Adipose tissue (tissue), 3 donors: Measurements from ENCODE around the gene SH3D19. TPM values are rescaled to one million over a fixed set of nuclear protein-coding genes. Genes with fewer than 3 reads are reported as not detected.
"Not testable (repeated sequence)": the region's sequence is repeated elsewhere in the genome, so short reads cannot be mapped to it uniquely, and the experiment has no call there.

Source experiments
- H3K27ac ChIP-seq: one replicate; pipeline ENCODE4 v1.5.1; 2013; ENCODE audit warnings: low read depth, low read length
- WGBS, 3 donors: extraction: QIAGEN DNeasy Blood & Tissue Kit; methylation state at CpG; one replicate each; pipeline ENCODE4 v1.1.7; 2013; 5-methylcytosine and 5-hydroxymethylcytosine counted together
- polyA plus RNA-seq, 3 donors: library from polyadenylated mRNA; stranded (reverse); fragments of 200-250 nt; gene quantifications; one replicate each; pipeline ENCODE4 v1.2.3, GENCODE V29; 2013
- donor health status: healthy with polysubstance abuse.
- donor health status: Bipolar disorder and iron deficiency.
- donor health status: healthy.

The SH3D19 gene
- polyA plus RNA-seq, 3 donors: 9.0 to 163 (median 49.0) TPM

DNA sequence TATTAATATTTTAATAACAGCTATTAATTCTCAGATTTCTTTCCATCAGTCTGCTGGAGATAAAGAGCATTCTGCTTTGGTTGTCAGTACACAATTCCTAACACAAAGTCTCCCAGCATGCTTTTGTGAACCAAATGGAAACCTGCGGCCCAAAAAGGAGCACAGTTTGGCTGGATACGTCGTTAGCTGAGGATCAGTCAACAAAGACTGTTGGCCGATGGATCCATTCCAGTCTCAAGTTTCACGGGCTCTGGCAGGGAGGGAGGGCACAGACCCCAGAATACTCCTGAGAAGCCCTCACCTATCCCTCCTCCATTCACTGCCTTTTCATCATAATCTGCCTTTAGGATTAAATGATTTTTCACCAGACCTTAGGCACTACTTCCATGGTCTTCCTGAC, 74.7 kb downstream of the SH3D19 start:
- WGBS, 3 donors: 77 to 89% (median 82%) methylated on average over 5 of the region's 5 CpGs

DNA sequence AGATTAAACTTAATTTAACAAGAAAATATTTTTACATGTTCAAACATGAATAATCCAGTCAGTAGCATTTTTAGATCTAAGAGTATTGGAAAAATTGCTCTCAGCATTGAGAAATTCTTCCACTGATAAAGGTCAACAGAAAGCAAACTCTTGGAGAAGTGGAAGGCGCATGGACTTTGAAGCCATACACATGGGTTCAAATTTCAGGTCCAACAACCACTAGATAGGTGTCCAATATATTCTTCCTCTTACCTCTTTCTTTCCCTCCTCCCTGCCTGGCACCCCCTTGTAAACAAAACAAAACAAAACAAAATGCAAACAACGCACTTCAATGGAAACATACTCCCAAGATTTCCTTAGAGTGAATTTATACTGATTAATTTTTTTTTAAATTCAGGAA, 76.9 kb downstream of the SH3D19 start:
- no peak overlapping the region for H3K27ac ChIP-seq
- WGBS, 3 donors: 61 to 99% (median 91%) methylated on average over 2 of the region's 2 CpGs

More for the DNA sequence above, 74.7 kb downstream of the SH3D19 start:
- H3K27ac ChIP-seq: no peak overlapping the region

DNA sequence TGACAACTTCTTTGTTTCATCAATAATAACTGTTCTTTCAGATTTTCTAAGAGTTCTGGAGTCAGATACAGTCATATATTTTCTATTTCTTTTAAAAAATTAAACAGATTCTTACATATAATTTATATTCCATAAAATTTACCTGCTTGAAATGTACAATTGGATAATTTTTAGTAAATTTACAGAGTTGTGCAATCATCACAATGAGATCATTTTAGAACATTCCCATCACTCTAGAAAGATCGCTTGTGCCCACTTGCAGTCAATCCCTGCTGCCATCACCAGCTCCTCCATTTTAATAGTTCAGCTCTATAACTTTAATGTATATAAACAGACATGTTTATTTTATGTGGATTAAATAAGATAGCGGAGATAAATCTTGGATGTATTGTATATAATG, 78.0 kb downstream of the SH3D19 start:
- H3K27ac ChIP-seq: no peak overlapping the region
- 94 to 97% (median 96%) methylated on average over 2 of the region's 2 CpGs for WGBS, 3 donors

DNA sequence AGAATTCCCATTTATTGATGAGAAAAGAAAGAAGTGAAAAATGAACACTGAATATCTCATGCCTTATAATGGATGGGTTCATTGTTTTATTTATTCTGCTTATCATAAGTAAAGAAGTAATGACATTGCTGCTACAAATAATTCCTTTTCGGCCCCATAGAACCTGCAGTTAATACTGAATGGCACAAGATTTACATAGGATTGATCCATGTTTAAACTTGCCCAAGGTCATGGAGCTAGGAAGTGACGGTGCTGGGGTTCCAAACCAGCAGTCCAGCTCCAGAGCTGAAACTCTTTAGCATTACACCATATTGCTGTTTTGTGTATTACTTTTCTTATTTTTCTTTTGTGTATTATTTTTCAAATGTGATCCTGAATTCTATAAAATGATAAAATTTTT, 78.7 kb downstream of the SH3D19 start:
- 37 to 94% (median 89%) methylated on average over 2 of the region's 2 CpGs for WGBS, 3 donors
- no peak overlapping the region for H3K27ac ChIP-seq

DNA sequence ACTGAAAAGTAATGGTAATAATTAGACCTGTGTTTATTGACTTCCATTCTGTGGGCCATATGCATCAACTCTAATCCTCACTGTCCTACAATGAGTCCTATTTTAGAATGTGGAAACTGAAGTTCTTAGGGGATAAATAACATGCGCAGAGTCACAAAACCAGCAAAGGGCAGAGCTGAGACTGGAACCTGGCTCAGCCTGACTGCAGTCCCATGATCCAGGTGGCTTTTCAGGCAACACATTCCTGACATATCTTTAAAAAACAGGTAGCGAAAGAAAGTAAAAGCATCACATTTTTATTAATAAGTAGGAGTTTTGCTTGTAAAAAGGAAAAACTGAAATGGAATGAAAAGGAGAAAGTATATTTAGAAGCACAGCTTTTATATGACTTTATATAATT, 83.1 kb downstream of the SH3D19 start:
- no peak overlapping the region for H3K27ac ChIP-seq
- 91 to 98% (median 96%) methylated on average over 2 of the region's 2 CpGs for WGBS, 3 donors

DNA sequence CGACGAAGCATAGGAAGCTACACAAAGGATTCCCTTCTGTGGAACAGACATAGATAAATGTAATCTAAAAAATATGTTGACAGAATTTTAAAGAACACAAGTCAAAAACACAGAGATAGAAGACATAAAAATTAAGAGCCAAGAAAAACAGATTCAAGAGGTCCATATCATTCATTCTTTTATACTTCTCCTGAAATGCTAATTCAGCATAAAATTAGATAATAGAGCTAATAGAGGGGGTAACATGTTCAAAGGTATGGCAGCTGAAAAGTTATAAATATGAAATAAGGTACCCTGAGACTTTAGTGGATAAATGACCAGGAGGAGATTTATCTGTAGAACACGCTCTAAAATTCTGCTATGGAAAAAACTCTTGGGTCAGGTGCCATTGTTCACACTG, 85.8 kb downstream of the SH3D19 start:
- H3K27ac ChIP-seq: no peak overlapping the region
- WGBS, 3 donors: 94 to 96% (median 96%) methylated on average over 3 of the region's 3 CpGs

DNA sequence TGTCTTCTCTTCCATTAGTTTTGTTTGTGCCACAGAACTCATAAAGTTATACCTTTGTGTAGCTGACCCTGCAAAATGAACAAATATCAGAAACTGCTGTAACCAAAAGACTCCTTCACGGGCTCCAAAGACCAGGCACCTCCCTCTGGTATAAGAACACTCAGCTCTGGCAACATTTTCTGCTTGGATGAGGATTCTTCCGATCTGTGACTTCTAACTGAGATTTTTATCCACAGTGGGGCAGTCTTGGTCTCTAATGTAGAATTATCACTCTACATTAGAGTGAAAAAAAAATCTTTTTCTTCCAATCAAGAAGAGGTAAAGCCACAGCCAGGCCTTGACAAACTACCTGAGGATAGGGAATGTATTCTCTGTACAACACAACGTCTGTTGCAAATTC, 86.9 kb downstream of the SH3D19 start:
- no peak overlapping the region for H3K27ac ChIP-seq
- WGBS, 3 donors: 34 to 66% (median 37%) methylated on average over 3 of the region's 3 CpGs

DNA sequence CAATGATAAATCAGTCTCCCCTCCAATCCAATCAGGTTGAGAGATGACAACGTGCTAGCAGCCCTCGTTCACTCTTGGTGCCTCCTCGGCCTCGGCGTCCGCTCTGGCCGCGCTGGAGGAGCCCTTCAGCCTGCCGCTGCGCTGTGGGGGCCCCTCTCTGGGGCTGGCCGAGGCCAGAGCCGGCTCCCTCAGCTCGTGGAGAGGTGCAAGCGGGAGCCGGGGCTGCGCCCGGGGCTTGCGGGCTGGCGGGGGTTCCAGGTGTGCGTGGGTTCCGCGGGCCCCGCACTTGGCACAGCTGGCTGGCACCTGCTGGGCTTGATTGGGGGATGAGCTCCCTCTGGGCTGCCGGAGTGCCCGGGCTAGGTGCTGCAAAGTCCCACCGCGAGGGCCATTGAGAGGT, 89.4 kb downstream of the SH3D19 start:
- WGBS, 3 donors: 98% methylated on average over 27 of the region's 27 CpGs
- H3K27ac ChIP-seq: no peak overlapping the region

DNA sequence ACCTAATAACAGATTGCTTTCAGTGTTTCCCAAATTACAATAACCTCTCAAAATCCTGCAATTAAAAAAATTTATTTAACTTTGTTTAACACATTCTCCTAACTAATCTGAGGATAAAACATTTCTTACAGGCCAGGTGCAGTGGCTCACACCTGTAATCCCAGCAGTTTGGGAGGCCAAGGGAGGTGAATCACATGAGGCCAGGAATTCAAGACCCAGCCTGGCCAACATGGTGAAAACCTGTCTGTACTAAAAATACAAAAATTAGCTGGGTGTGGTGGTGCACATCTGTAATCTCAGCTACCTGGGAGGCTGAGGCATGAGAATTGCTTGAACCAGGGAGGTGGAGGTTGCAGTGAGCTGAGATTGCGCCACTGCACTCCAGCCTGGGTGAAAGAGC, 90.0 kb downstream of the SH3D19 start:
- WGBS, 3 donors: 95 to 100% (median 100%) methylated on average over 1 of the region's 1 CpG

DNA sequence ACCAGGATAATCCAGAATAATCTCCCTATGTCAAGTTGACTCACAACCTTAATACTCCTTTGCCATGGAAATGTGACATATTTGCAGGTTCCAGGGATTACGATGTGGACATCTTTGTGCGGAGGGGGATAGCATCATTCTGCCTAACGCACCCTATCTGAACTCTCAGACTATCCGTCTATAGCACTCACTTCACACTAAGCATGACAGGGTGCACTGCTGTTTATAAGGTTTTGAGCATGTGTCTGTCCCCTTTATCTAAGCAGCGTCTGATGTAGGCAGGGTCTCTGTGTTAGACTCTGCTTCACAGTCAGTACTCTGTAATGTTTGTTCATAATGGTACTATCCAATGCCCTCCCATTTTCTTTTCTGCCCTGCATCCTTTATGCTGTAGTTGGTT, 91.8 kb downstream of the SH3D19 start:
- WGBS, 3 donors: 92 to 98% (median 95%) methylated on average over 5 of the region's 5 CpGs

More for the DNA sequence above, 90.0 kb downstream of the SH3D19 start:
- not testable (repeated sequence) for H3K27ac ChIP-seq

DNA sequence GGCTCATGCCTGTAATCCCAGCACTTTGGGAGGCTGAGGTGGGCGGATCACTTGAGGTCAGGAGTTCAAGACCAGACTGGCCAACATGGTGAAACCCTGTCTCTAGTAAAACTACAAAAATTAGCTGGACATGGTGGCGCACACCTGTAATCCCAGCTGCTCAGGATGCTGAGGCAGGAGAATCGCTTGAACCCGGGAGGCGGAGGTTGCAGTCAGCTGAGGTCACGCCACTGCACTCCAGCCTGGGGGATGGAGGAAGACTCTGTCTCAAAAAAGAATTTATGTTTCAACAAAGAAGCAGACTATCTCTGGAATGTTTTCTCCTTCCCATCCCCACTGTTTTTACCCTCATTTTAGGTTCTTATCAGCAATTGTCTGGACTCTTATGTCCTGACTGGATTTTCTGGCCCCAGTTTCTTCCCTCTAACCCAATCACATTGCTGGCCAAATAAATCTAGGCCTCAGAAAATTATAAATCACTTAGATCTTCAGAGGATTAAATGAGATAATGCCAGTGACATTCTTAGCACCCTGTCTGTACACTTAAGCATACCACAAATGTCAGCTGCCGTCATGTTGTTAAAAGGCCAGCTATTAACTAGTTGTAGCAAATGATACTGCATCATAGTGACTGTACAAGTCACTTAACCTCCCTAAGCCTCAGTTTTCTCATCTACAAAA, 93.3 kb downstream of the SH3D19 start:
- no peak overlapping the region for H3K27ac ChIP-seq
- WGBS, 3 donors: 77 to 90% (median 80%) methylated on average over 7 of the region's 7 CpGs

More for the DNA sequence above, 91.8 kb downstream of the SH3D19 start:
- H3K27ac ChIP-seq: no peak overlapping the region

DNA sequence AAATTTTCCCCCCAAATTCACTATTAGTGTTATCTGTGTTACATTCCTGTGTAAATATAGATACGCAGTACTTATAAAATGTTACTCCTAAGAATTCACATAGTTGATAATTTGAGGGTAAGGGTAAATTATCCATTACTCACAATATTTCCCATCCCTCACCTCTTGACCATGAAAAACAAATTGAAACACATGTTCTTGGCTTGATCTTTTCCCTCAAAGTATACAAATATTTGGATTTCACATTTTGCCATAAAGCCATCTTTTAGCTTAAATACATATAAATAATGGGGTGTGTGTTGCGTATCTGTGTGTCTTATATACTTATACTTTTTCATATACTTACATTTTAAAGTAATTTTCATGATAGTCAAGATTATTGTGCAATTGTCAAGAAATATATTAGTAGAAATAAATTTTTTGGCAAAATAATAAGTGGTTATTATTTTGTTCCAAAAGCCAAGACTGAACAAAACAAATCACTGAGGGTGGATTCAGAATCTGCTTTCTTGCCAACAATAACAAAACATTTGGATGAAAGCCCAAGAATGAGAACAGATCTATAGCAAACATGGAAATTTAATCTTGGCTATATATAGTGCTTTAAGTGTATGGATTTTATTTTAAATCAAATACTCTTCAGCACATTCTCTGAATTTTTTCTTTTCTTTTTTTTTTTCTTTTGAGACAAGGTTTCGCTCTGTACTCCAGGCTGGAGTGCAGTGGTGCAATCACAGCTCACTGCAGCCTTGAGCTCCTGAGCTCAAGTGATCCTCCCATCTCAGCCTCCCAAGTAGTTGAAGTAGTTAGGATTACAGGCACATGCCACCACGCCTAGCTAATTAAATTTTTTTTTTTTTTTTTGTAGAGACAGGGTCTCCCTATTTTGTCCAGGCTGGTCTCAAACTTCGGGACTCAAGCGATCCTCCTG, 97.0 kb downstream of the SH3D19 start:
- H3K27ac ChIP-seq: no peak overlapping the region
- 68 to 75% (median 74%) methylated on average over 6 of the region's 6 CpGs for WGBS, 3 donors

DNA sequence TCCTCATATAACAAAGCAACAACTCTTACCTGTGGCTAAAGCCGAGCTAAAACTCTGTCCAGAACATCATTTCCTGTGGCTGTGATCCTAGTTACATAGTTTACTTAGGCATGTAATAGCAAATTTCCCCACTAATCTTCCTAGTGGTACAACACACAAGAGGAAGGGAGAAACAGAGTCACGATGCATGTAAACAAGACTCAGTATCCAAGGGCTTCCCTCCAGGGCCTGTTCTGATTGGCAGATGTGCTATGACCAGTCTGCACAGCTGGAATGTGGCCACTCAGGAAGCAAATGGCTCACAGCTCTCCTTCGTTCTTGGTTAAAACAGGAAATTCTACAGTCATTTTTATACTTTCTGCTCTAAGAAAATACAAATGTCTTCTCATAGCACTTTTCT, 97.7 kb downstream of the SH3D19 start:
- WGBS, 3 donors: 20 to 30% (median 23%) methylated on average over 3 of the region's 3 CpGs
- no peak overlapping the region for H3K27ac ChIP-seq

DNA sequence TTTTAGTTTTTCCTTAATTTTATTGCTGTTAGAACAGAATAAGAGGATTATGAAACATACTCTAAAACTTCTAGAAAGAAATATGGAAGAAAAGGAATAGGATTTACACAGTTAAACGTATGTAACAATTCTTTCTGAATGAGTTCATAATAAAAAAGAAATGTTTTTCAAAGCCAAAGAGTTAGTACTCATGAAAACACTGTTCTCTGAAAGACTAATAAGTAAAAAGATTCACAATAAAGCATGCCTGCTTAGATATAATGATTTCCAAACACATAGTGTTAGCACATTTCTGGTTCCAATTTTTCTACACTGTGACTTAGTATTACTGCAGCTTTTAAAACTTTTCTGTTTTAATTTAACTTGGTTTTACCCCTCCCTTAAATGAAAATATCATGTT, 98.2 kb downstream of the SH3D19 start:
- no peak overlapping the region for H3K27ac ChIP-seq
- WGBS, 3 donors: 34 to 82% (median 46%) methylated on average over 1 of the region's 1 CpG

DNA sequence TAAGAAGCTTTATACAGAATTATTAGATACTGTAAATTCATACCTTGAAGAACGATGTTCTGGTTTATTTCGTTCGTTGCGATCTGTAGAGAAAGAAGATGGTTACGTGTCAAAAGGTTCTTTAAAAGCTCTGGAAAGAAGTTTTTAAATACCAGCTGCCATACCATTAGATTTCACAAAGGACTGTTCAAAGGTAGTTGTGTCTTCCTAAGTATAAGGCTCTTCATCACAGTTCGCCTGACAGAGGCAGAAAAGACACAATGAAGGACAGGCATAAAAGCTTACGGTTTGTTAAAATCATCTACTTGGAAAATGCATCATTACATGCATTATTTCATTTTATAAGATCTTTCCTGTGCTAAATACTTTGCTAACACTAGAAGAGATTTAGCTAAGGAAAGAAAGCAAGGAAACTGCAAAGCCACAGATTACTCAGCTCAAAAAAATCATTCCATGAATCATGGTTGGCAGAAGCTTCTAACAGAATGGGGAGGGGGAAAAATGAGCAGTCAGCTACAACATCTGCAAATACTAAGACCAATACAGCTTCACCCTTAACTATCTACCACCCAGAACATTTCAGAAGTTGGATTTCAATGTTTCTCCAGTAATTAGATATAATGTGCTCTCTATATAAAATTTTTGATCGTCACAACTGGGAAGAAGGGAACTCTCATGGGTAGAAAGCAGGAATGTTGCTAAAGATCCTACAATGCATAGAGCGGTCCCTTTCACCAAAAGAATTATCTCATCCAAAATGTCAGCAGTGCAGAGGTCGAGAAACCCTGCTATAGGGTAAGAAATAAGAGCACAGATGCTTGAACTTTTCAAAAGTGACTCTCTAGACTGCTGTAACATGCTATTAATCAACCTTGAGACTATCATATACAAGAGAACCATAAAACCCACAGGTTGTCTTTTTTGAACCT, 99.1 kb downstream of the SH3D19 start:
- H3K27ac ChIP-seq: no peak overlapping the region
- 40 to 72% (median 41%) methylated on average over 10 of the region's 10 CpGs for WGBS, 3 donors

DNA sequence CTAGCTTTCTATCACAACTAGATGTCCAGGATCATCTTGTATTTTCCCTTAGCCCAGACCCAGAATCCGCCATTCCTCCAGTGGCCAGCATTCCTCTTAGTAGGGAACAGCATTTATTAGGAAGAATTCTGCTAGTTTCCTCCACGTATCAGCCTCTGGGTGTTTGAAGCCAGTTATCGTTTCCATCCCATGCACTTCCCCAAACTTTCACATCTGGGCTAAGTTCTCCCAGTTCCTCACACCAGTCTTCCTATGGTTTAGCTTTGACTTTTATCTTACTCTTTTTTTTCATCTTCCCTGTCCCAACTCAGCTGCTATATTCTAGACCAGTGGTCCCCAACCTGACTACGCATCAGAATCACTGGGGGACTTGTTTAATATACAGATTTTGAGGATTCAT, 101.9 kb downstream of the SH3D19 start:
- 42 to 83% (median 51%) methylated on average over 4 of the region's 4 CpGs for WGBS, 3 donors
- no peak overlapping the region for H3K27ac ChIP-seq

DNA sequence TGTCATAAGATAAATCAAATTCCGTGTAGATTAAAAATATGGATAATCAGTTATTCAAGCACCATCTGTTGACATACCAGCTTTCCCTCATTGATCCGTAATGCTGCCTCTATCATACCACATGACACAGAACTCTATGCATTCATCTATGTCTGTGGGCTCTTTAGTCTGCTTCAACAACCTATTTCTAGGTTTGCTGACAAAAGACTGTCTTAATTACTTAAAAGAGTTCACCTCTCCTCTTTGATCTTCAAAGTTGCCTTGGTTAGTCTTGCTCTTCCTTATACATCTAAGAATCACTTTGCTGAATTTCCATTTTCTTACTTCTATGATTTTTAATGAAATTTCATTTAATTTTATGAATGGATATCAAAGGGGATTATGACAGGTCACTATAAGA, 105.5 kb downstream of the SH3D19 start:
- no peak overlapping the region for H3K27ac ChIP-seq
- 68 to 86% (median 83%) methylated on average over 2 of the region's 2 CpGs for WGBS, 3 donors

DNA sequence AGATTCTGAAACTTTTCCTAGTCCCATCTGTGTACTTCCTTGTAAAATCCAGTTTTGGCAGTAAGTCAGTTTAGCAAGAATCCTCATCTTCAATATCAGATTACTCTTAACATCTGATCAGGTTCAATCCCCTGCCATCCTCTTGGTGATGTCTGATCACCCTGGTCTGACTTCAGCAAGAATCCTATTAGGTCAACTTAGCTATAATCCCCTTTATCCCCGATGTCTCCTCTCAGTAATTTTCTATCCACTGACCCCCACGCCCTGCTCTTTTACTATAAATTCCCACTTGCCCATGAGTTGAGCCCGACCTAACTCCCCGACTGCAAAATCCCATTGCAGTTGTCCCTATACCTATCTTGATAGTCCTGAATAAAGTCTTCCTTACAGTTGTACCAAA, 106.3 kb downstream of the SH3D19 start:
- no peak overlapping the region for H3K27ac ChIP-seq
- WGBS, 3 donors: 91 to 96% (median 96%) methylated on average over 4 of the region's 4 CpGs

DNA sequence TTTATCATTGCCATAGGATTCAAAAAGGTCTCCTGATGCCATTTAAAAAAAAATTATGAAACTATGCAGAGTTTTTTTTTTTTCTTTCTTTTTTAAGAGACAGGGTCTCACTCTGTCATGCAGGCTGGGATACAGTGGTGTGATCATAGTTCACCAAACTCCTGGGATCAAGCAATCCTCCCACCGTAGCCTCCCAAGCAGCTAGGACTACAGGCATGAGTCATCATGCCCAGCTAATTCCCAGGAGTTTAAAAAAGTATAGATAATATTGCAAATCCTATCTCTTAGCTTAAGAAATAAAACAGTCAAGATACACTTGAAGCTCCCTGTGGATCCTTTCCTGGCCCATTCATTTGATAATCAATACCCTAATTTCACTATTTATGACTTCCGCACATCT, 107.1 kb downstream of the SH3D19 start:
- H3K27ac ChIP-seq: no peak overlapping the region
- WGBS, 3 donors: 64 to 87% (median 77%) methylated on average over 2 of the region's 2 CpGs
